ENCODE data around the gene IL15RA. TPM values are rescaled to one million over a fixed set of nuclear protein-coding genes. Genes with fewer than 3 reads are reported as not detected.
A peak's percentile ranks its signal among the peaks of the same experiment; 100 is the strongest.

IL15RA gene
- total RNA-seq, 6 donors from 2014 or later = 28.0 to 72.6 (median 35.1) TPM

DNA sequence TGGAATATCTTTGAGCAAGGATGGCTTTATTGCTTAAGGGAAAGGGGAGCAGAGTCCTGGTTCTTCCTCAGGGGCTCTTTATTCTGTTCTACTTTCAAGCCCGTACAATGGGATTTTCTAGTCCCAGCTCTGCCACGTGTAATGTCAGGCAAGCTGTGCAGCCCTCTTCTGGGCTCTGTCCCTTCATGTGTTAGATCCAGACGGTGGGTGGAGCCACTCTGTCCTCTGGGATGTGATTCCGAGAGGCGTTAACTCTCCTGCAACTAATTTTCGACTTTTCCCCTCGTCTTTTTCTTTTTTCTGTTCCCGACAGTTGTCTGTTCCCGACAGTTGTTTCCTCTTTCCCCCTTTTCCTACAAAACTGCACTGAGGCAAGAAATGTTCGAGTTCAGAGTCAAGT, 52.5 kb downstream of the IL15RA start:
- peaks cover 43 to 99% (median 83%) of the 10 kb centered on the region in 4 donors for H3K36me3 ChIP-seq
- TF ChIP-seq CTCF (IDR thresholded peaks at IDR 0.05) (no peak), EP300 (IDR thresholded peaks at IDR 0.05) (no peak), POLR2AphosphoS5 (IDR thresholded peaks at IDR 0.05) (no peak), POLR2A (IDR thresholded peaks at IDR 0.05) (no peak)
- WGBS, 2 donors = 86 to 92% methylated on average over 10 of the region's 10 CpGs
- no peaks in the 10 kb centered on the region for H3K27me3 ChIP-seq
- no peaks in the 10 kb centered on the region for H3K9me3 ChIP-seq
- DNase-seq (no peak), ATAC-seq (ENCODE audit: low FRiP score in 2 of 2) (peak in 1 of 2 donors; percentile 45)
- no peaks in the 10 kb centered on the region for H3K4me1 ChIP-seq
- no peak overlapping the region for H3K4me3 ChIP-seq
- H3K27ac ChIP-seq = no peak overlapping the region

- Histone ChIP-seq H3K36me3 (peaks cover 57 to 100% (median 90%) of the 10 kb centered on the region in 4 donors), H3K27me3 (no peaks in the 10 kb centered on the region), H3K27ac (no peak overlapping the region), H3K4me1 (no peaks in the 10 kb centered on the region), H3K9me3 (no peaks in the 10 kb centered on the region), H3K4me3 (no peak overlapping the region)
- DNase-seq (no peak), ATAC-seq (ENCODE audit: low FRiP score in 2 of 2) (no peak)
- TF ChIP-seq EP300 (IDR thresholded peaks at IDR 0.05) = no peak
- TF ChIP-seq POLR2AphosphoS5 (IDR thresholded peaks at IDR 0.05) = no peak
- TF ChIP-seq CTCF (IDR thresholded peaks at IDR 0.05) = no peak
- no peak for TF ChIP-seq POLR2A (IDR thresholded peaks at IDR 0.05)
- WGBS, 2 donors = 96 to 98% methylated on average over 5 of the region's 5 CpGs
These were observed 55.6 kb downstream of the IL15RA start for GRCh38 chr10:5921746-5922145.

GRCh38 chr10:5919568-5919967, 57.8 kb downstream of the IL15RA start:
- Histone ChIP-seq H3K36me3 (peaks cover 55 to 100% (median 88%) of the 10 kb centered on the region in 4 donors), H3K27ac (no peak overlapping the region), H3K4me3 (no peak overlapping the region), H3K4me1 (no peaks in the 10 kb centered on the region), H3K9me3 (no peaks in the 10 kb centered on the region), H3K27me3 (no peaks in the 10 kb centered on the region)
- 95 to 98% methylated on average over 7 of the region's 7 CpGs for WGBS, 2 donors
- DNase-seq = no peak
- TF ChIP-seq EP300 (IDR thresholded peaks at IDR 0.05) = no peak
- no peak for TF ChIP-seq POLR2AphosphoS5 (IDR thresholded peaks at IDR 0.05)
- no peak for TF ChIP-seq POLR2A (IDR thresholded peaks at IDR 0.05)
- TF ChIP-seq CTCF (IDR thresholded peaks at IDR 0.05) = no peak
- ATAC-seq (ENCODE audit: low FRiP score in 2 of 2) = no peak

- no peak for TF ChIP-seq POLR2A (IDR thresholded peaks at IDR 0.05)
- TF ChIP-seq POLR2AphosphoS5 (IDR thresholded peaks at IDR 0.05) = no peak
- no peak for TF ChIP-seq CTCF (IDR thresholded peaks at IDR 0.05)
- no peak for TF ChIP-seq EP300 (IDR thresholded peaks at IDR 0.05)
- H3K4me3 ChIP-seq = no peak overlapping the region
- DNase-seq = no peak
These were observed 58.6 kb downstream of the IL15RA start for GRCh38 chr10:5918763-5919162.

DNA sequence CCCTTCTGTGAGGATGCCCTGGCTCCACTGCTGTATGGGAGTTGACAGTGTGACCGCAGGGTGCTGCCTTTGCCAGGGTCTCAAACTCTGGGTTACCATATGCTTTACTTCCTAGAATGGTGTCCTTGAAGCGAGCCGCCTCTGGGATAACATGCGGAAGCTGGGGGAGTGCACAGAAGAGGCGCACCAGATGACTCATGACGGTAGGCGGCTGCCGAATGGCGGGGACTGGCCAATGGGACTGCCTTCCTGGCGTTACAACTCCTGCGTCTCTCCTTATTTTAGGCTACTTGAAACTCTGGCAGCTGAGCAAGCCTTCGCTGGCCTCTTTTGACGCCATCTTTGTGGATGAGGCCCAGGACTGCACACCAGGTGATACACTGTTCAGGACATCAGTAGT, 60.0 kb downstream of the IL15RA start:
- Histone ChIP-seq H3K27ac (no peak overlapping the region), H3K36me3 (peaks cover 45 to 100% (median 88%) of the 10 kb centered on the region in 4 donors), H3K4me1 (no peaks in the 10 kb centered on the region), H3K27me3 (no peaks in the 10 kb centered on the region), H3K4me3 (no peak overlapping the region), H3K9me3 (no peaks in the 10 kb centered on the region)
- DNase-seq (no peak), ATAC-seq (ENCODE audit: low FRiP score in 2 of 2) (no peak)
- TF ChIP-seq POLR2A (IDR thresholded peaks at IDR 0.05) = no peak
- TF ChIP-seq EP300 (IDR thresholded peaks at IDR 0.05) = no peak
- TF ChIP-seq POLR2AphosphoS5 (IDR thresholded peaks at IDR 0.05) = no peak
- TF ChIP-seq CTCF (IDR thresholded peaks at IDR 0.05) = no peak
- 97 to 99% methylated on average over 12 to 13 of the region's 13 CpGs for WGBS, 2 donors

More at GRCh38 chr10:5918763-5919162, 58.6 kb downstream of the IL15RA start:
- 92 to 95% methylated on average over 4 of the region's 4 CpGs for WGBS, 2 donors
- H3K4me1 ChIP-seq = no peaks in the 10 kb centered on the region
- peaks cover 54 to 100% (median 89%) of the 10 kb centered on the region in 4 donors for H3K36me3 ChIP-seq
- no peaks in the 10 kb centered on the region for H3K27me3 ChIP-seq
- H3K27ac ChIP-seq = no peak overlapping the region
- no peaks in the 10 kb centered on the region for H3K9me3 ChIP-seq
- no peak for ATAC-seq (ENCODE audit: low FRiP score in 2 of 2)
